22Rv1 (cell line): Measurements from ENCODE around the gene POU2F1.

Experiments used
- H3K27ac ChIP-seq: fragments of 450-650 bp; 2 replicates; pipeline ENCODE4 v1.5.1; 2017
- ZFX ChIP-seq: fragments of 450-650 bp; IDR thresholded peaks from 2 replicates; pipeline ENCODE4 v1.6.1; 2017; ENCODE audit warnings: antibody characterized with exemption, borderline replicate concordance
- TF ChIP-seq, protein P1 (sequence below): fragments of 450-650 bp; IDR thresholded peaks from 2 replicates; pipeline ENCODE4 v1.5.1; 2017; ENCODE audit warnings: mild to moderate bottlenecking

POU2F1 gene

DNA sequence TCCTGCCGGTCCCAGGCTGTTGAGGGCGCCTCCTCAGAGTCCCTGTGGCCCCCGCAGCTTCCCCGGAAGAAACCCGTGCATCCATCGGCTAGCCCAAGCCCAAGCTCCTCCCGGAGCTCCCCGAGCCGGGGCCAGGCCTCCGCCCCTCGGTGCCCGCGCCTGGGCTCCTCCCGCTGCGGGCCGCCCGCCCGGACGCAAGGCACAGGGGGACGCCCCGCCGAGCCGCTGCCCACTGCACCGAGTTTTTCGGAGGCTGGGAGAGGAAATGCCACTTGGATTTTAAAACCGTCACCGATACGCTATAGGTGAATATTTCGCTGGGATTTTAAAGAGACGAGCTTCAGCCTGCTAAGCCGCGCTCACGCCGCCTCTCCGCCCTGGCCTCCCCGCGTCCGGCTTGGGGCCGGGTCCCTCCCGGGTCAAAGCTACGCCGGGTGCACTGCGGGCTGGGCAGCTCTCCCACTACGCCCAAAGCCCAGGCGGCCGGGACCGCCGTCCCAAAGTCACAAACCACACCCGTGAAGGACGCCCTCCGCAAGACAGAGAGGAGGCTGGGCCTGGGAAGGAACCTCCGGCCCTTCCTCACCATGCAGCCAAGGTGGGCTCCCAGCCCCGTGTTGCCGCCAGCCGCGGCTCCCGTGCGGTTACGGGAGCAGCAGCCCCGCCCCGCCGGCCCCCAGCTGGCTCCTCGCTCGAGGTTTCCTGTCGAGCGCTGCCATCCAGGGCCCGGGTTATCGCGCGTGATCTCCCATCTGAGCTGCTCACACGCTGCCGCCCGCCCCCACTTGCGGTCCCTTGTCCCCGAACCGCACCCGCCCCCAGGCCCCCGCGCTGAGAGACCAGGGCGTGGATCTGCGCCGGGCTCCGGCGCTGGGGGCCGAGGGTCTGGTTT, 234.5 kb downstream of the POU2F1 start:
- no peak for TF ChIP-seq ZFX
- TF ChIP-seq, protein P1, sequence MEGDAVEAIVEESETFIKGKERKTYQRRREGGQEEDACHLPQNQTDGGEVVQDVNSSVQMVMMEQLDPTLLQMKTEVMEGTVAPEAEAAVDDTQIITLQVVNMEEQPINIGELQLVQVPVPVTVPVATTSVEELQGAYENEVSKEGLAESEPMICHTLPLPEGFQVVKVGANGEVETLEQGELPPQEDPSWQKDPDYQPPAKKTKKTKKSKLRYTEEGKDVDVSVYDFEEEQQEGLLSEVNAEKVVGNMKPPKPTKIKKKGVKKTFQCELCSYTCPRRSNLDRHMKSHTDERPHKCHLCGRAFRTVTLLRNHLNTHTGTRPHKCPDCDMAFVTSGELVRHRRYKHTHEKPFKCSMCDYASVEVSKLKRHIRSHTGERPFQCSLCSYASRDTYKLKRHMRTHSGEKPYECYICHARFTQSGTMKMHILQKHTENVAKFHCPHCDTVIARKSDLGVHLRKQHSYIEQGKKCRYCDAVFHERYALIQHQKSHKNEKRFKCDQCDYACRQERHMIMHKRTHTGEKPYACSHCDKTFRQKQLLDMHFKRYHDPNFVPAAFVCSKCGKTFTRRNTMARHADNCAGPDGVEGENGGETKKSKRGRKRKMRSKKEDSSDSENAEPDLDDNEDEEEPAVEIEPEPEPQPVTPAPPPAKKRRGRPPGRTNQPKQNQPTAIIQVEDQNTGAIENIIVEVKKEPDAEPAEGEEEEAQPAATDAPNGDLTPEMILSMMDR = no peak
- no peak overlapping the region for H3K27ac ChIP-seq

DNA sequence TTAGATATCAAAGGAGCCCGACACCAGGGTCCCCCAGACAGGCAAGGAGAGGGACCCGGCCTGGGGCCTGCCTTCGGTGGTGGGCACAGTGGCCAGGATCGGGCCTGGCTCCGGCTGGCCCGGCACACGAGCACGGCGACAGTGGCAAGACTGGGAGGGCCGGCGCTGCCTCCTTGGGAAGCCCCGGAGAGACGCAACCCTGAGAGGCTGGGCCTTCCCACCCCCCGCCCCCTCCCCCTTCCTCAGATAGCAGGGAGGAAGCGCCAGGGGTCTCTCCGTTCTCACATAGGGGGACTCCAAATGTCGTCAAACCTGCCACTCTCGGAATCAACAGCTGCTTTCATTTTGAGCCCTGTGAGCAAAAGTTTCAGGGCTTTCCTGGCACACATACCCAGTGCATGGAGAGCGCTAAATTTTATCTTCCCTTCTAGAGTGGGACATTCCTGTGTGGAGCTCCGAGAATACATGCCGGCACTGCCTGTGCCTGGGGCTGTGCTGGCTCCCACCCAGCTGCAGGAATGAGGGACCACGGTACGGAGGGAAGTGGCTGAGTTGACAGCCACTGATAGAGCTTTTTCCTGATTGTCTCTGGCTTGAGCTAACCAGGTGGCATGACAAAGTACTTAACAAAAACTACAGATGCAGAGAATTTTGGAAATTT, 235.2 kb downstream of the POU2F1 start:
- H3K27ac ChIP-seq = no peak overlapping the region
- no peak for TF ChIP-seq ZFX
- TF ChIP-seq, protein P1 = no peak

DNA sequence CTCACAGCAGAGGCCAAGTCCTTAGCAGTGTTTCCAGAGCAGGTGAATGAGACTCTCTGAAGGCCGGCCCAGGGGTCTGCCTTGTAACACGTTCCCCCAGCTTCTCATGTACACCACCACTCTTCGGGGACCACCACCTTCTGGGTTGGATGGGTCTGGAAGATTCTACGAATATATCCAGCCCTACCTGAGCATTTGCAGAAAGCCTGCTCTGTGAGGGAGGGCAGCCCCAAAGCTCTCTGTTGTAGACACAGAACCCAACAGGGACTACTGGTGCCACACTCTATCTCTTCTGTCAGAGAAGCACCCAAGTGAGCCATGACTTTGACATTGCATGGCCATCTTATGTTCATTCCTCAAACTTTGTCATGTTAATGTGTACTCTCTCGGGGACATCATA, 235.8 kb downstream of the POU2F1 start:
- H3K27ac ChIP-seq = no peak overlapping the region
- TF ChIP-seq, protein P1 = no peak
- TF ChIP-seq ZFX = no peak

DNA sequence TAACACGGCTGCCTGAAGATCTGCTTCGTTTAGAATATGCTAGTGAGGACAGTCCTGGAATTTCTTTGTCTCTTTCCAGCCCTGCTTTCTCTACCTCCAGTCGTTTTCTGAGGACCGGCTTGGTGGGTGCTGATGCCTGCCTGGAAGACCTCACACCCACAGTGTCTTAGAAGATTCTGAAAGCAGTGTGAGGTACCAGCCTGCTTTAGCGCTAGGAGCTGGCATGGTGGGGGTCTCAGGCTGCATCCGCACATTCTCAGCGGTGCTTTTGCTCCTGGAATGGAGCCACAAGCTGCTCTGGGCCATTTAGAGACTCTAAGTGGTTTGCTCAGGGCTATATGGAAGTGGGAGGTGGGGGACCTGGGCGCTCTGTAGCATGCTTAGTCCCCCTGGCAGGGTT, 236.2 kb downstream of the POU2F1 start:
- TF ChIP-seq, protein P1 = no peak
- no peak for TF ChIP-seq ZFX
- no peak overlapping the region for H3K27ac ChIP-seq

DNA sequence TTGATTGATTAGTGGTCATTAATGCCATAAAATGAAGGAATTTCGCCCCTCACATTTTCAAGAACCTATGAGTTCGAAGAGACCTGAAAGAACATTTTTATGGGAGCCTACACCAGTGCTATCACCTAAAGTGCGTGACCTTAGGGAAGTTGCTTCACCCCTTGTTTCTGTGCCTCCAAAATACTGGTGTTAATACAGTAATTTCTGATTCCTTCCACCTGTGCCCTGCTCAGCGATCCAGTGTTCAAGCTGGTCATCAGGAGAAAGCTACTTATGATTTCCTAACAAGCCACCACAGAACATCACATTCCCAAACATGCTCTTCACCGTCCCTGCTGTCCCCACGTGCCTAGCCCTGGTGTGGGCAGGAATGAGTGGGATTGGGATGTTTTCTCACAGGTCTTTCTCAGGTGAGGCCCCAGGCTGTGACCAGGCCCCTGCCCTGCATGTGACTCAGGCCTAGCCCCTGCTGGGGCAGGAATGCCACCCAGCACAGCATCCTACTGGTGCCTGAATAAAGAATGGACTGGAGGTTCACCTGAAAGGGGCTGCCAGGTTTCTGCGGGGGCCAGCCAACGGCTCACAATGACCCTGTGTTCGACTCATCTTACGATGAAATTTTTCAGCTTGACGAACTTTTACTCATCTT, 237.4 kb downstream of the POU2F1 start:
- TF ChIP-seq ZFX = no peak
- TF ChIP-seq, protein P1 = no peak
- no peak overlapping the region for H3K27ac ChIP-seq

DNA sequence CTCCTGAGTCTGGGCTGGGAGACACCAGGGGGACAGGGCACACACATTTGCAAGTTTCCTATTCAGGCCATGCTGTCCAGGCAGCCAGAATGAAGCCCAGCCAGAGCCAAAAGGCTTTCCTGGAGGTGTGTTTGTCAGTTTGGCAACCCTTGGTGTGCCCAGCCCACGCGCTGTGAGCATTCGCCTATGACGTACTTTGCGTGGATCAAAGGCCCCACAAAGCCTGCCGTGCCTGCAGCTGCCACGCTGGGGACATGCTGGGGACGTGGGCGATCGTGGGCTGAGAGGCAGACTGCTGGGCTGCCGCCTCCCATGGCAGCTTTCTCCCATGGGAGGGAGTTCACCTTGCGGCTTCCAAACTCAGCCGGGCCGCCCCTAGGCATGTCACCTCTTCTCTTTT, 240.2 kb downstream of the POU2F1 start:
- TF ChIP-seq, protein P1 = no peak
- no peak for TF ChIP-seq ZFX
- H3K27ac ChIP-seq = no peak overlapping the region
